ENCODE measurements around the gene EN2.
A peak's percentile ranks its signal among the peaks of the same experiment; 100 is the strongest.

The EN2 gene

DNA sequence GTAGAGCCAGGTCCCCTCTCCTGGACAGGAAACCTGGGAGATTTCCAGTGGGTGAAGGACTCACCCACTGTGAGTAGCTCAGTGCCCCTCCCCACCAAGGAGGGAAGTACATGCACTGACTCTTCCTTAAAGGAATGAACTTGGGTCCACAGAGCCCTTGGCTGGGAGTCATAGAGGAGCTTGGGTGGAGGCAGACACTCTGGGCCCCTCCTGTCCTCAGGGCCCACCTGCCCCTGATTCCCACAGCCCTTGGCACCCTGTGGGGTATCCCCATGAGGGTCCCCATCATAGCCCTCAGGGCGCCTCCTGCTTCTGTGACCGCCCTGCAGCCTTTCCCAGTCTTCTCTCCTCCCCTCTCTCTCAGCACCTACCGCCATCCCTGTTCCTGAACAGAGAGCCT lies 3.7 kb downstream of the EN2 start:
- H3K9me3 ChIP-seq (replicated peaks in 1 of 11): peaks cover 23 to 33% (median 25%) of the 10 kb centered on the region in 11 experiments
- H3K9ac ChIP-seq: no peak overlapping the region
- peaks cover 4 to 12% (median 5%) of the 10 kb centered on the region in 10 experiments; a peak in 11 of 20 replicates for H3K4me1 ChIP-seq
- no peak overlapping the region for H3K4me2 ChIP-seq
- TF ChIP-seq Cebpa-rat (IDR thresholded peaks at IDR 0.05): no peak
- no peak overlapping the region for H3K27ac ChIP-seq
- no peak overlapping the region for H3K4me3 ChIP-seq
- H3K36me3 ChIP-seq: no peaks in the 10 kb centered on the region; a peak in 1 of 22 replicates
- peaks cover 0 to 95% (median 88%) of the 10 kb centered on the region in 11 experiments; a peak in 18 of 22 replicates for H4K20me1 ChIP-seq
- H3K27me3 ChIP-seq: peaks cover 100% of the 10 kb centered on the region in 11 experiments

DNA sequence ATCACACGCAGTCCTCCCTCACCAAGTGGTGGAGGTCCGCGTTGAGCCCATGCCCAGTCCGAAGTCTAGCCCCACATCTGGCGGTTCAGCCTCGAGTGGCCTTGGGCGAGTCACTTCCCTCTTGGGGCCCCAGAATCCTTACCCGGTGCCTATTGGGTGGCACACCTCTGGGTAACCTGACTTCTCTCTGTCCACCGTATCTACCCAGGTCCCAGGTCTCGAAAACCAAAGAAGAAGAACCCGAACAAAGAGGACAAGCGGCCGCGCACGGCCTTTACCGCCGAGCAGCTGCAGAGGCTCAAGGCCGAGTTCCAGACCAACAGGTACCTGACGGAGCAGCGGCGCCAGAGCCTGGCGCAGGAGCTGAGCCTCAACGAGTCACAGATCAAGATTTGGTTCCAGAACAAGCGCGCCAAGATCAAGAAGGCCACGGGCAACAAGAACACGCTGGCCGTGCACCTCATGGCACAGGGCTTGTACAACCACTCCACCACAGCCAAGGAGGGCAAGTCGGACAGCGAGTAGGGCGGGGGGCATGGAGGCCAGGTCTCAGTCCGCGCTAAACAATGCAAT lies 4.3 kb downstream of the EN2 start:
- TF ChIP-seq Cebpa-rat (IDR thresholded peaks at IDR 0.05): no peak
- H3K9me3 ChIP-seq (replicated peaks in 1 of 11): peaks cover 17 to 27% (median 19%) of the 10 kb centered on the region in 11 experiments
- no peak overlapping the region for H3K9ac ChIP-seq
- no peak overlapping the region for H3K27ac ChIP-seq
- H3K4me1 ChIP-seq: peaks cover 5 to 13% (median 11%) of the 10 kb centered on the region in 10 experiments; a peak in 12 of 20 replicates
- H3K36me3 ChIP-seq: no peaks in the 10 kb centered on the region; a peak in 1 of 22 replicates
- H4K20me1 ChIP-seq: peaks cover 0 to 95% (median 88%) of the 10 kb centered on the region in 11 experiments; a peak in 19 of 22 replicates
- H3K4me2 ChIP-seq: no peak overlapping the region
- H3K27me3 ChIP-seq: peaks cover 100% of the 10 kb centered on the region in 11 experiments
- no peak overlapping the region for H3K4me3 ChIP-seq

DNA sequence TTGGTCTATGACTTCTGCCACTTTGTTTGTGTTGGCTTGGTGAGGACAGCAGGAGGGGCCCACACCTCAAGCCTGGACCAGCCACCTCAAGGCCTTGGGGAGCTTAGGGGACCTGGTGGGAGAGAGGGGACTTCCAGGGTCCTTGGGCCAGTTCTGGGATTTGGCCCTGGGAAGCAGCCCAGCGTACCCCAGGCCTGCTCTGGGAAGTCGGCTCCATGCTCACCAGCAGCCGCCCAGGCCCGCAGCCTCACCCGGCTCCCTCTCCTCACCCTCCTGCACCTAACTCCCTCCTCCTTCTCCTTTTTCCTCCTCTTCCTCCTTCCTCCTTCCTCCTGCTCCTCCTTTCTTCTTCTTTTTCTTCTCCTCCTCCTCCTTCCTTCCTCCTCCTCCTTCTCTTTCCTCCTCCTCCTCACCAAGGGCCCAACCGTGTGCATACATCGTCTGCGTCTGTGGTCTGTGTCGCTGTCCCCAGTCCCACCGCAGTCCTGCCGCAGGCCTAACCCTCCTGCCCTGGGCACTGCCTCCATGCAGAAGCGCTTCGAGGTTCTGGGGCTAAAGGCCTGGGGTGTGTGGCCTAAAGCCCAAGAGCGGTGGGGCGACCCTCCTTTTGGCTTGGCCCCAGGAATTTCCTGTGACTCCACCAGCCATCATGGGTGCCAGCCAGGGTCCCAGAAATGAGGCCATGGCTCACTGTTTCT lies 5.3 kb downstream of the EN2 start:
- peaks cover 9 to 19% (median 10%) of the 10 kb centered on the region in 11 experiments for H3K9me3 ChIP-seq (replicated peaks in 1 of 11)
- H3K4me1 ChIP-seq: peaks cover 10 to 21% (median 18%) of the 10 kb centered on the region in 10 experiments; a peak in 17 of 20 replicates
- peaks cover 0 to 99% (median 93%) of the 10 kb centered on the region in 11 experiments; a peak in 19 of 22 replicates for H4K20me1 ChIP-seq
- TF ChIP-seq Cebpa-rat (IDR thresholded peaks at IDR 0.05): no peak
- H3K36me3 ChIP-seq: no peaks in the 10 kb centered on the region; a peak in 1 of 22 replicates
- H3K27ac ChIP-seq: no peak overlapping the region
- no peak overlapping the region for H3K9ac ChIP-seq
- peaks cover 100% of the 10 kb centered on the region in 11 experiments for H3K27me3 ChIP-seq
- no peak overlapping the region for H3K4me3 ChIP-seq
- H3K4me2 ChIP-seq: no peak overlapping the region

DNA sequence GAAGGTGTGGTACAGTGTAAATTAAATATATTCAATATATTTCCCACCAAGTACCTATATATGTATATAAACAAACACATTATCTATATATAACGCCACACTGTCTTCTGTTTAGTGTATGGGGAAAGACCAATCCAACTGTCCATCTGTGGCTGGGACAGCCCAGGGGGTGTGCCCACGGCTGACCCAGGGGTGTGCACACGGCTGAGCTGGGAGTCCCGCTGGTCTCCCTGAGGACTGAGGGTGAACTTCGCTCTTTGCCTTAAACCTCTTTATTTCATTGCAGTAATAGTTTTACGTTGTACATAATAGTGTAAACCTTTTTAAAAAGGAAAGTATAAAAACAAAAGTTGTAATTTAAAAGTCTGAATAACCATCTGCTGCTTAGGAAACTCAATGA lies 6.3 kb downstream of the EN2 start:
- peaks cover 0 to 10% (median under 1%) of the 10 kb centered on the region in 11 experiments; a peak in 8 of 22 replicates for H3K9me3 ChIP-seq (replicated peaks in 1 of 11)
- no peak overlapping the region for H3K9ac ChIP-seq
- peaks cover 12 to 25% (median 21%) of the 10 kb centered on the region in 10 experiments; a peak in 17 of 20 replicates for H3K4me1 ChIP-seq
- H3K36me3 ChIP-seq: no peaks in the 10 kb centered on the region
- no peak overlapping the region for H3K4me3 ChIP-seq
- H3K4me2 ChIP-seq: no peak overlapping the region
- H3K27ac ChIP-seq: no peak overlapping the region
- peaks cover 100% of the 10 kb centered on the region in 11 experiments for H3K27me3 ChIP-seq
- peaks cover 0 to 98% (median 92%) of the 10 kb centered on the region in 11 experiments; a peak in 19 of 22 replicates for H4K20me1 ChIP-seq
- TF ChIP-seq Cebpa-rat (IDR thresholded peaks at IDR 0.05): no peak

DNA sequence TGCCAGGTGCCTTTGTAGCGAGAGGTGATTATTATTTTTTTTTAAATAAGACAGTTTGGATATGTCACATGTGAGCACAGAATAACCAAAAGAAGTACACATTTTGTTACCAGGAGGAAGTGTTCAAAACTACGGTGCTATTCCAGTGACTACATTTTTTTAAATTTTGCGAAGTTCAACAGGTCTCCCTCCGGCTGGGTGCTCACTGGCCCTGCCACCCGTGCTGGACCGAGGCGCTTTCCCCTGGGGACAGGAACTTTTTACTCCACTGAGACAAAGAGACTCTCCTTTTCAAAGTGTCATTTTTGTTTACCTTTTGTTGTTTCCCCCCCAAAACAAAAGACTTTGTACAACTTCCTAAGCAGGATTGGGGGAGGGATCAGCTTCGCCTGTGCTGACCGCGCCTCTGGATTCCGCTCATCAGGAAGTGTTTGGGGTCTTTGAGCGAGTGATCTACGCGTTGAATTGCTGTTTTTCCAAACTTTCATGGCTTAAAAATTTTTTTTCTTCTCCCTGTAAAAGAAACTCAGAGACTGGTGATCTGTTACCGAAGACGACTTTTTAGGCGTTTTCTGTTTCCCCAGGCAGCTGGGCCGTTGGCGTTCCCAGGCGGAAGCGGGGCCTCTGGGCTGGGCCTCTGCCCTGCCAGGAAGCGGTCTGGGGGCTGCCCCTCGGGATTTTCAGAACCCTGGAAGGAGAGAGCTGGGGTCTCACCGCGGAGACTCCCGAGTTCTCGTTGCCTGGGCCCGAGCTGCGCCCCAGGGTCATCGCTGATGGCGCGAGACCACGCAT lies 7.2 kb downstream of the EN2 start:
- peaks cover 100% of the 10 kb centered on the region in 11 experiments for H3K27me3 ChIP-seq
- H3K4me1 ChIP-seq: peaks cover 12 to 25% (median 21%) of the 10 kb centered on the region in 10 experiments; a peak in 17 of 20 replicates
- no peak overlapping the region for H3K27ac ChIP-seq
- peaks cover 0 to 4% (median 0%) of the 10 kb centered on the region in 11 experiments; a peak in 1 of 22 replicates for H3K9me3 ChIP-seq (replicated peaks in 1 of 11)
- no peaks in the 10 kb centered on the region for H3K36me3 ChIP-seq
- peaks cover 0 to 98% (median 92%) of the 10 kb centered on the region in 11 experiments; a peak in 19 of 22 replicates for H4K20me1 ChIP-seq
- H3K9ac ChIP-seq: no peak overlapping the region
- no peak overlapping the region for H3K4me2 ChIP-seq
- no peak overlapping the region for H3K4me3 ChIP-seq
- no peak for TF ChIP-seq Cebpa-rat (IDR thresholded peaks at IDR 0.05)

DNA sequence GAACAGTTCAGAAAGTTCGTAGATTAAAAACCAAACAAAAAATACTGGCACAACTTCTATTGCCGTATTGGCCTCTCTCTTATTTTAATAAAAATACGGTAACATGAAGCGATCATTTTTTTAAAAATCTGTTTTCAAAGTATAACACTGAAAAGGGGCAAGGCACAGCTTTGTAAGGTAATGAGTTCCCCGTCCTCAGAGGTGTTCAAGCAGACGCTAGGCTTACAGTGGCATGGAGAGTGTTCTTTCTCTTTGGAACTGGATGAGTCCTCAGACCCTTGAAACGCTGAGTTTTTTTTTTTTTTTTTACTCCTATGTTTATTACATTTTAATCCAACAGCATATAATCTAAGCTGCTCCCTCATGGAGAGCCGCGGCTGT lies 7.8 kb downstream of the EN2 start:
- peaks cover 0 to 98% (median 93%) of the 10 kb centered on the region in 11 experiments; a peak in 19 of 22 replicates for H4K20me1 ChIP-seq
- H3K27ac ChIP-seq: no peak overlapping the region
- TF ChIP-seq Cebpa-rat (IDR thresholded peaks at IDR 0.05): no peak
- H3K4me3 ChIP-seq: no peak overlapping the region
- no peak overlapping the region for H3K4me2 ChIP-seq
- peaks cover 100% of the 10 kb centered on the region in 11 experiments for H3K27me3 ChIP-seq
- H3K9me3 ChIP-seq (replicated peaks in 1 of 11): peaks cover 0 to 4% (median 0%) of the 10 kb centered on the region in 11 experiments; a peak in 1 of 22 replicates
- H3K36me3 ChIP-seq: no peaks in the 10 kb centered on the region
- peaks cover 12 to 25% (median 21%) of the 10 kb centered on the region in 10 experiments; a peak in 17 of 20 replicates for H3K4me1 ChIP-seq
- no peak overlapping the region for H3K9ac ChIP-seq

DNA sequence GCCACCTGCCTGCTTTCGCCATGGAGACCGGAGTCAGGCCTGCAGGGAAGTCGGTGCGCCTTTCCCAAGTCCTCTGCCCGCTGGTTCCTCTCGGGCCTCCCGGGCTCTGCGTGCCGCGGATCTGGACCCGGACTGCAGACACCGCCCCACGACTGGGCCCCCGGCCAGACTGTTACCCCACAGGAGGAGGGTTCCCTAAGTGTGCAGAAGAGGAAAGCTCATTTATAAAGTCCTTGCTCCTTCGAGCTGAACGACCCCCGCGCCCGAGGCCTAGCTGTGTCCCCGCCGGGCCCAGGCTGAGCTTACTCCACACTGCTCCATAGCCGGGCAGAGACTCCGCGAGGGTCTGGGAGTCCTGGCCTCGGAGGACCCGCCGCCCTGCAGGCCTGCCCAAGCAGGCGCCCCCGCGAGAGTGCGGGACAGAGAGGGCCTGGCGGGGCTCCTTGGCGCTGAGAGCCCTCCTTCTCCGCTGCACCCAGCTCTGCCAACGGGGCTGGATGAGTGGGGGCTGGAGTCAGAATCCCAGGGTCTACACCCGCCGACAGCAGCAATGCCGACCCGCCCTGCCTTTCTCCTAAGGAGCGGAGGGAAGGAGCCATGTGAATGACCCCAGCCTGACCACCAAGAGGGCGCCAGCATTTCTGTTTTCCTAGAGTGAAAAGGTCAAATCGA lies 8.3 kb downstream of the EN2 start:
- peaks cover 100% of the 10 kb centered on the region in 11 experiments for H3K27me3 ChIP-seq
- H3K36me3 ChIP-seq: no peaks in the 10 kb centered on the region
- H4K20me1 ChIP-seq: peaks cover 0 to 98% (median 93%) of the 10 kb centered on the region in 11 experiments; a peak in 19 of 22 replicates
- peak overlapping the region; percentile 4 to 78 (median 56); a peak in 21 of 22 replicates for H3K4me2 ChIP-seq
- TF ChIP-seq Cebpa-rat (IDR thresholded peaks at IDR 0.05): no peak
- H3K9ac ChIP-seq: no peak overlapping the region
- H3K27ac ChIP-seq: no peak overlapping the region
- H3K4me1 ChIP-seq: peaks cover 13 to 27% (median 23%) of the 10 kb centered on the region in 10 experiments; a peak in 19 of 20 replicates
- H3K9me3 ChIP-seq (replicated peaks in 1 of 11): peaks cover 0 to 4% (median 0%) of the 10 kb centered on the region in 11 experiments; a peak in 1 of 22 replicates
- H3K4me3 ChIP-seq: peak overlapping the region in 3 of 10 experiments; percentile 28 to 50 (median 34); a peak in 2 of 20 replicates

All from BLaER1 treated with 17β-estradiol and CSF1 and Interleukin-3, amounts not matched to agents 10 nM and 100 nM (cell line).